K562 (cell line): ENCODE measurements around the gene ATAD3C. TPM values are rescaled to one million over a fixed set of nuclear protein-coding genes. Genes with fewer than 3 reads are reported as not detected.
A peak's percentile ranks its signal among the peaks of the same experiment; 100 is the strongest.

Experiments
- ATAC-seq: fragments of 200-7000 bp; cut with Tn5 transposase; 3 replicates; pipeline ENCODE4 v1.9.1; 2020; ENCODE audit warnings: moderate library complexity
- BruUV-seq: library from RNA; stranded (reverse); fragments of 400-500 nt; replicated peaks from 2 replicates; lab custom pipeline; 2021; lab: Mats Ljungman, UMichigan
- CTCF ChIA-PET: fragments of 300-600 bp; formaldehyde crosslinking; extraction: SDS; loops from one replicate; lab custom pipeline; 2021; ENCODE audit warnings: low intra/inter-chr PET ratio; lab: Yijun Ruan, JAX
- POLR2A ChIA-PET: fragments of 300-600, 350-650 bp; sonication (Branson Sonifier 250); formaldehyde crosslinking; extraction: SDS; loops from one replicate; lab custom pipeline; 2021; ENCODE audit warnings: antibody characterized with exemption, inconsistent platforms; lab: Yijun Ruan, JAX
- DNase-seq, 4 experiments: peaks; one replicate each; pipeline versions ENCODE4 v3.0.0 to v3.0.0-alpha.2; 2011 to 2018; ENCODE audit warnings: low spot score in 3 of 4, mixed read lengths in 3 of 4; ENCODE audit errors: extremely low read depth in 1 of 4
- FAIRE-seq: peaks from 2 replicates; lab custom pipeline; 2011; peaks lifted over from hg19 to GRCh38; lab: Jason Lieb, UNC
- H2AFZ ChIP-seq: 2 replicates; pipeline ENCODE4 v1.6.0; 2011; ENCODE audit warnings: low read depth, low read length, control low read depth, inconsistent platforms
- H3K27ac ChIP-seq: fragments of 200-600 bp; 3 replicates; pipeline ENCODE4 v1.8.0; 2011; ENCODE audit warnings: low read depth, mild to moderate bottlenecking, control low read depth, inconsistent platforms, low read length, moderate library complexity, mixed read lengths; ENCODE audit errors: extremely low read depth
- H3K27me3 ChIP-seq, 2 experiments: fragments of 300-600 bp in 1 of 2; 2 replicates in 1 of 2; 3 replicates in 1 of 2; pipeline versions ENCODE4 v1.6.0 to v1.8.0; 2011; ENCODE audit warnings: inconsistent platforms in 2 of 2, low read length in 2 of 2, mild to moderate bottlenecking in 1 of 2, mixed read lengths in 1 of 2, moderate library complexity in 1 of 2; ENCODE audit not compliant: control insufficient read depth in 2 of 2, insufficient read depth in 2 of 2
- H3K36me3 ChIP-seq: fragments of 300-600 bp; 3 replicates; pipeline ENCODE4 v1.8.0; 2011; ENCODE audit warnings: mild to moderate bottlenecking, low read length, inconsistent platforms; ENCODE audit not compliant: control insufficient read depth, insufficient read depth
- H3K4me1 ChIP-seq, 2 experiments: fragments of 200-600 bp in 1 of 2; replicated peaks in 1 of 2; 2 replicates in 1 of 2; 3 replicates in 1 of 2; pipeline versions ENCODE4 v1.5.1 to v1.8.0; 2011; ENCODE audit warnings: inconsistent platforms in 2 of 2, low read length in 2 of 2, mild to moderate bottlenecking in 1 of 2, mixed read lengths in 1 of 2, moderate library complexity in 1 of 2; ENCODE audit not compliant: control insufficient read depth in 2 of 2, insufficient read depth in 2 of 2
- H3K4me2 ChIP-seq: 2 replicates; pipeline ENCODE4 v1.6.1; 2011; ENCODE audit warnings: low read length, control low read depth, inconsistent platforms, mixed read lengths; ENCODE audit not compliant: insufficient read depth
- H3K4me3 ChIP-seq: fragments of 200-600 bp; sonication (generic), shearing (Covaris generic); 2 replicates; pipeline ENCODE4 v1.5.1; 2016; ENCODE audit warnings: control low read depth, inconsistent platforms
- H3K79me2 ChIP-seq: fragments of 200-600 bp; 3 replicates; pipeline ENCODE4 v1.8.0; 2011; ENCODE audit warnings: low read length, inconsistent platforms; ENCODE audit not compliant: control insufficient read depth, insufficient read depth
- H3K9ac ChIP-seq, 2 experiments: 2 replicates each; pipeline versions ENCODE4 v1.6.0 to v1.6.1; 2011; ENCODE audit warnings: low read depth in 2 of 2, low read length in 2 of 2, control low read depth in 1 of 2, inconsistent platforms in 1 of 2, mild to moderate bottlenecking in 1 of 2, mixed read lengths in 1 of 2; ENCODE audit not compliant: insufficient read depth in 1 of 2
- H3K9me1 ChIP-seq: one replicate; pipeline ENCODE4 v1.6.0; 2011; ENCODE audit warnings: inconsistent platforms, mild to moderate bottlenecking, low read length, moderate library complexity; ENCODE audit not compliant: control insufficient read depth, insufficient read depth
- H3K9me3 ChIP-seq: replicated peaks from 2 replicates; pipeline ENCODE4 v1.5.1; 2011; ENCODE audit warnings: low read depth, low read length, inconsistent platforms; ENCODE audit not compliant: control insufficient read depth, insufficient read depth
- H4K20me1 ChIP-seq: replicated peaks from 2 replicates; pipeline ENCODE4 v1.6.1; 2011; ENCODE audit warnings: low read length, inconsistent platforms, mixed read lengths; ENCODE audit not compliant: control insufficient read depth, insufficient read depth
- BMI1 ChIP-seq: fragments of 150-350 bp; IDR thresholded peaks from 2 replicates; pipeline ENCODE4 v1.6.1; 2014; ENCODE audit warnings: low read length
- CTBP1 ChIP-seq: fragments of 450-650 bp; IDR thresholded peaks from 2 replicates; pipeline ENCODE4 v1.6.1; 2016; ENCODE audit warnings: borderline replicate concordance
- E2F3 ChIP-seq: fragments of 250-450 bp; sonication (Bioruptor Pico); IDR thresholded peaks from 2 replicates; pipeline ENCODE4 v1.4.0; 2020; ENCODE audit warnings: mild to moderate bottlenecking
- HDAC8 ChIP-seq: fragments of 450-650 bp; IDR thresholded peaks from 2 replicates; pipeline ENCODE4 v1.6.1; 2016; ENCODE audit warnings: mild to moderate bottlenecking, missing genetic modification characterization, moderate library complexity, missing compliant biosample characterization
- ILK ChIP-seq: fragments of 450-650 bp; IDR thresholded peaks from 2 replicates; pipeline ENCODE4 v1.6.1; 2016; ENCODE audit warnings: missing genetic modification characterization, low read depth, mild to moderate bottlenecking, missing compliant biosample characterization, moderate library complexity, borderline replicate concordance
- PTRF ChIP-seq: fragments of 450-650 bp; IDR thresholded peaks from 2 replicates; pipeline ENCODE4 v1.6.1; 2016; ENCODE audit warnings: mild to moderate bottlenecking, missing genetic modification characterization, missing compliant biosample characterization
- TEAD1 ChIP-seq, 2 experiments: fragments of 450-650 bp in 1 of 2; sonication (generic) in 1 of 2; formaldehyde crosslinking; IDR thresholded peaks; 2 replicates each; pipeline versions ENCODE4 v1.4.0 to v1.8.0; 2020 to 2022; ENCODE audit warnings: mild to moderate bottlenecking in 2 of 2, missing genetic modification reagents in 1 of 2
- ZNF76 ChIP-seq: fragments of 250-450 bp; sonication (Bioruptor Pico); IDR thresholded peaks from 2 replicates; pipeline ENCODE4 v1.4.0; 2020; ENCODE audit warnings: mild to moderate bottlenecking, moderate library complexity, borderline replicate concordance
- WGBS: fragments of 100-300 bp; shearing (Covaris generic); methylation state at CpG from one replicate; pipeline ENCODE4 v1.1.6; 2016; ENCODE audit warnings: low coverage, mixed read lengths; ENCODE audit not compliant: insufficient coverage; ENCODE audit errors: missing lambda C conversion rate; 5-methylcytosine and 5-hydroxymethylcytosine counted together
- in situ Hi-C: fragments of 300-500 bp; cut with MboI; formaldehyde crosslinking; loops from 4 replicates; pipeline ENCODE4 v1.15.0; 2018; ENCODE audit warnings: inconsistent platforms, mixed read lengths
- intact Hi-C: fragments of 100-400 bp; cut with micrococcal nuclease; formaldehyde crosslinking; loops from 2 replicates; pipeline ENCODE4 v1.14.2; 2022
- polyA plus RNA-seq, 8 experiments: library from polyadenylated mRNA; depleted of rRNA in 4 of 8; stranded (reverse) in 5 of 8; unstranded in 3 of 8; fragments of >200 nt; fragmentation: Nextera tagmentation in 2 of 8; fragmentation: Illumina TruSeq in 1 of 8; extraction: Ambion mirVana in 2 of 8; extraction: Trizol in 1 of 8; gene quantifications; 2 replicates each; pipeline versions ENCODE4 v1.2.1 to v1.2.3, GENCODE V29; 2011 to 2014; ENCODE audit warnings: inconsistent platforms in 1 of 8, missing spikeins in 1 of 8
- total RNA-seq, 7 experiments: library from RNA; depleted of rRNA in 6 of 7; stranded (reverse); fragments of >200 nt in 6 of 7; fragmentation: Illumina TruSeq in 2 of 7; extraction: Trizol in 2 of 7; gene quantifications; 2 replicates each; pipeline versions ENCODE4 v1.2.1 to v1.2.3, GENCODE V29; 2011 to 2021; ENCODE audit warnings: low replicate concordance in 1 of 7
- TF ChIP-seq, protein P1 (sequence below), 2 experiments: fragments of 250-450 bp in 1 of 2; fragments of 450-650 bp in 1 of 2; sonication (Bioruptor Pico) in 1 of 2; IDR thresholded peaks; 2 replicates each; pipeline versions ENCODE4 v1.6.1 to v1.8.0; 2016 to 2021; ENCODE audit warnings: mild to moderate bottlenecking in 2 of 2, moderate library complexity in 2 of 2, missing compliant biosample characterization in 1 of 2, missing genetic modification characterization in 1 of 2
- TF ChIP-seq, protein P2 (sequence below), 2 experiments: IDR thresholded peaks; 2 replicates each; pipeline ENCODE4 v1.6.1; 2012; ENCODE audit warnings: improper control_type of control experiment in 2 of 2, low read depth in 2 of 2, low read length in 2 of 2, borderline replicate concordance in 1 of 2
- TF ChIP-seq, protein P3 (sequence below), 2 experiments: fragments of 200-800 bp in 1 of 2; sonication (Bioruptor generic) in 1 of 2; sonication (generic) in 1 of 2; formaldehyde crosslinking in 1 of 2; IDR thresholded peaks in 1 of 2; conservative IDR thresholded peaks in 1 of 2; 2 replicates each; pipeline versions ENCODE4 v1.5.0 to v1.6.1; 2016 to 2020; ENCODE audit warnings: missing compliant biosample characterization in 1 of 2, missing genetic modification characterization in 1 of 2, missing genetic modification reagents in 1 of 2
- TF ChIP-seq, protein P4 (sequence below): fragments of 450-650 bp; conservative IDR thresholded peaks from 2 replicates; pipeline ENCODE4 v1.6.1; 2016; ENCODE audit warnings: missing genetic modification characterization, low read depth, mild to moderate bottlenecking, control low read depth, missing compliant biosample characterization

ATAD3C gene
- total and polyA plus RNA-seq, 9 of the 15 experiments (the other 6 are each of a cell fraction or from before 2014, with no cell fraction given) = 0.03 to 0.18 TPM; not detected in 7

DNA sequence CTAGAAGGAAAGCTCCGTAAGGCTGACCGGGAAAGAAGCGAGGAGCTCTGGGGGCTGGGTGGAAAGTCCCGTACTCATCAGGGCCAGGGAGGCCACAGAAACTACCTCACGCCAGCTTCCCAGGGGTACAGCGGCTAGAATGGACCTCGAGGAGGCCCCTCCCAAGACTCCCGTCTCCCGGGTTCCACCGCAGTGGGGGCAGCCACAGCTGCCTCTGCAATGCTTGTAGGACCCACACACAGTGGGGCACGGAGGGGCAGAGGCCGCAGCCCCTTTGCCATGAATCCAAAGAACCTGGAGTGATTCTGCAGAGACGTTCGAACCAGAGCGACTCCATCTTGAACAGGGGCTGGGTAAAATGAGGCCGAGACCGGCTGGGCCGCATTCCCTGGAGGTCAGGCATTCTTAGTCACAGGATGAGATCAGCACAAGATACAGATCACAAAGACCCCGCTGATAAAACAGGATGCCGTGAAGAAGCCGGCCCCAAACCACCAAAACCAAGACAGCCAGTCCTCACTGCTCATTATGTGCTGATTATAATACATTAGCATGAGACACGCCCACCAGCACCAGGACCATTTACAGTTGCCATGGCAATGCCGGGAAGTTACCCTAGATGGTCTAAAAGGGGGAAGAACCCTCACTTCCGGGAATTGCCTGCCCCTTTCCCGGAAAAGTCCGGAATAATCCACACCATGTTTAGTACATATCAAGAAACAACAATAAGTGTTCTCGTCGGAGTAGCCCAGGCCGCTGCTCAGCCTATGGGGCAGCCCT, 26.8 kb upstream of the ATAD3C start:
- H2AFZ ChIP-seq = peak overlapping the region; percentile 41; the same call in 1 of the 2 replicates
- peak overlapping the region in 1 of 2 experiments; percentile 33; a peak in 1 of 4 replicates for H3K9ac ChIP-seq
- peaks cover 3 to 48% of the 10 kb centered on the region in 2 experiments; a peak in 4 of 5 replicates for H3K4me1 ChIP-seq
- H4K20me1 ChIP-seq = no peaks in the 10 kb centered on the region
- peak in 1 of 4 experiments; percentile 78 for DNase-seq
- 38% methylated on average over 29 of the region's 29 CpGs for WGBS
- H3K9me3 ChIP-seq = no peaks in the 10 kb centered on the region
- peak overlapping the region; percentile 22; the same call in 1 of the 2 replicates for H3K4me2 ChIP-seq
- H3K27ac ChIP-seq = no peak overlapping the region
- in situ Hi-C loops (no loop called here), intact Hi-C loops (no loop called here)
- POLR2A ChIA-PET = interaction anchor here (1.4 to 1.9 kb wide), 2 partner anchors 10 kb away, joined by 5 read pairs; no protein-coding TSS in a partner anchor
- BruUV-seq = no TSS peak
- no peaks in the 10 kb centered on the region for H3K27me3 ChIP-seq
- FAIRE-seq = peak; percentile 97
- H3K9me1 ChIP-seq = no peaks in the 10 kb centered on the region
- H3K36me3 ChIP-seq = no peaks in the 10 kb centered on the region
- H3K79me2 ChIP-seq = no peaks in the 10 kb centered on the region
- no peak overlapping the region for H3K4me3 ChIP-seq
- peak; percentile 65 for ATAC-seq
- CTCF ChIA-PET = no interaction called here
- TF ChIP-seq, protein P1, sequence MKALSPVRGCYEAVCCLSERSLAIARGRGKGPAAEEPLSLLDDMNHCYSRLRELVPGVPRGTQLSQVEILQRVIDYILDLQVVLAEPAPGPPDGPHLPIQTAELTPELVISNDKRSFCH (CRISPR knock-in tag; IDR thresholded peaks at IDR 0.05) = 0 out of 2 replicates have a peak, but pooled peaks have one; percentile 61
- TF ChIP-seq, protein P1 (tag; IDR thresholded peaks at IDR 0.05) = peak; percentile 98
- TF ChIP-seq, protein P2, sequence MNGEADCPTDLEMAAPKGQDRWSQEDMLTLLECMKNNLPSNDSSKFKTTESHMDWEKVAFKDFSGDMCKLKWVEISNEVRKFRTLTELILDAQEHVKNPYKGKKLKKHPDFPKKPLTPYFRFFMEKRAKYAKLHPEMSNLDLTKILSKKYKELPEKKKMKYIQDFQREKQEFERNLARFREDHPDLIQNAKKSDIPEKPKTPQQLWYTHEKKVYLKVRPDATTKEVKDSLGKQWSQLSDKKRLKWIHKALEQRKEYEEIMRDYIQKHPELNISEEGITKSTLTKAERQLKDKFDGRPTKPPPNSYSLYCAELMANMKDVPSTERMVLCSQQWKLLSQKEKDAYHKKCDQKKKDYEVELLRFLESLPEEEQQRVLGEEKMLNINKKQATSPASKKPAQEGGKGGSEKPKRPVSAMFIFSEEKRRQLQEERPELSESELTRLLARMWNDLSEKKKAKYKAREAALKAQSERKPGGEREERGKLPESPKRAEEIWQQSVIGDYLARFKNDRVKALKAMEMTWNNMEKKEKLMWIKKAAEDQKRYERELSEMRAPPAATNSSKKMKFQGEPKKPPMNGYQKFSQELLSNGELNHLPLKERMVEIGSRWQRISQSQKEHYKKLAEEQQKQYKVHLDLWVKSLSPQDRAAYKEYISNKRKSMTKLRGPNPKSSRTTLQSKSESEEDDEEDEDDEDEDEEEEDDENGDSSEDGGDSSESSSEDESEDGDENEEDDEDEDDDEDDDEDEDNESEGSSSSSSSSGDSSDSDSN (IDR thresholded peaks at IDR 0.05; ENCODE audit: borderline replicate concordance in 1 of 2, low read depth in 2 of 2, low read length in 2 of 2) = no peak
- TF ChIP-seq, protein P3, sequence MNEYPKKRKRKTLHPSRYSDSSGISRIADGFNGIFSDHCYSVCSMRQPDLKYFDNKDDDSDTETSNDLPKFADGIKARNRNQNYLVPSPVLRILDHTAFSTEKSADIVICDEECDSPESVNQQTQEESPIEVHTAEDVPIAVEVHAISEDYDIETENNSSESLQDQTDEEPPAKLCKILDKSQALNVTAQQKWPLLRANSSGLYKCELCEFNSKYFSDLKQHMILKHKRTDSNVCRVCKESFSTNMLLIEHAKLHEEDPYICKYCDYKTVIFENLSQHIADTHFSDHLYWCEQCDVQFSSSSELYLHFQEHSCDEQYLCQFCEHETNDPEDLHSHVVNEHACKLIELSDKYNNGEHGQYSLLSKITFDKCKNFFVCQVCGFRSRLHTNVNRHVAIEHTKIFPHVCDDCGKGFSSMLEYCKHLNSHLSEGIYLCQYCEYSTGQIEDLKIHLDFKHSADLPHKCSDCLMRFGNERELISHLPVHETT (CRISPR knock-in tag; conservative IDR thresholded peaks at IDR 0.05 in 1 of 2, IDR thresholded peaks at IDR 0.05 in 1 of 2) = peak in 1 of 2 experiments; percentile 86; a peak in 2 of 4 replicates
- TF ChIP-seq BMI1 = peak; percentile 82
- peak; percentile 91 for TF ChIP-seq ZNF76
- TF ChIP-seq PTRF (tag) = peak; percentile 84
- TF ChIP-seq TEAD1 (CRISPR knock-in tag; IDR thresholded peaks at IDR 0.05) = peak in 1 of 2 experiments; percentile 90; a peak in 2 of 4 replicates
- TF ChIP-seq CTBP1 = 0 out of 2 replicates have a peak, but pooled peaks have one; percentile 15
- TF ChIP-seq, protein P4, sequence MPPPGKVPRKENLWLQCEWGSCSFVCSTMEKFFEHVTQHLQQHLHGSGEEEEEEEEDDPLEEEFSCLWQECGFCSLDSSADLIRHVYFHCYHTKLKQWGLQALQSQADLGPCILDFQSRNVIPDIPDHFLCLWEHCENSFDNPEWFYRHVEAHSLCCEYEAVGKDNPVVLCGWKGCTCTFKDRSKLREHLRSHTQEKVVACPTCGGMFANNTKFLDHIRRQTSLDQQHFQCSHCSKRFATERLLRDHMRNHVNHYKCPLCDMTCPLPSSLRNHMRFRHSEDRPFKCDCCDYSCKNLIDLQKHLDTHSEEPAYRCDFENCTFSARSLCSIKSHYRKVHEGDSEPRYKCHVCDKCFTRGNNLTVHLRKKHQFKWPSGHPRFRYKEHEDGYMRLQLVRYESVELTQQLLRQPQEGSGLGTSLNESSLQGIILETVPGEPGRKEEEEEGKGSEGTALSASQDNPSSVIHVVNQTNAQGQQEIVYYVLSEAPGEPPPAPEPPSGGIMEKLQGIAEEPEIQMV (tag) = peak; percentile 58; the same call in 1 of the 2 replicates
- TF ChIP-seq E2F3 (CRISPR knock-in tag) = 0 out of 2 replicates have a peak, but pooled peaks have one; percentile 62
- no peak for TF ChIP-seq ILK (tag)
- TF ChIP-seq HDAC8 = peak; percentile 98
